GM12874 (cell line): ENCODE results near the gene PSMB3.

Source experiments
- CTCF ChIP-seq: IDR thresholded peaks from 2 replicates; pipeline ENCODE4 v1.5.1; 2011; ENCODE audit warnings: low read depth, mild to moderate bottlenecking, control low read depth, low read length, moderate library complexity; ENCODE audit not compliant: insufficient read depth

PSMB3 gene

GRCh38 chr17:38706505-38707216 is 45.9 kb upstream of the PSMB3 start:
- no peak for TF ChIP-seq CTCF

GRCh38 chr17:38707678-38708351 is 44.7 kb upstream of the PSMB3 start:
- TF ChIP-seq CTCF = no peak

- TF ChIP-seq CTCF = no peak
Measured at GRCh38 chr17:38709104-38709820, 43.3 kb upstream of the PSMB3 start.

- TF ChIP-seq CTCF = no peak
Measured at GRCh38 chr17:38709864-38710603, 42.5 kb upstream of the PSMB3 start.

- no peak for TF ChIP-seq CTCF
Measured at GRCh38 chr17:38710604-38710962, 42.0 kb upstream of the PSMB3 start.

- TF ChIP-seq CTCF = no peak
Measured at GRCh38 chr17:38710985-38711384, 41.6 kb upstream of the PSMB3 start.

GRCh38 chr17:38711792-38712571 is 40.6 kb upstream of the PSMB3 start:
- no peak for TF ChIP-seq CTCF
